Esophagus squamous epithelium (tissue), 4 donors: ENCODE measurements around the gene ADISSP.

Source experiments
- CTCF ChIP-seq, 6 experiments: fragments of 450-650 bp in 4 of 6; fragments of 200-600 bp in 2 of 6; sonication (generic) in 2 of 6; IDR thresholded peaks; one replicate each; pipeline ENCODE4 v1.5.1; 2016 to 2019; ENCODE audit warnings: antibody characterized with exemption in 6 of 6, mild to moderate bottlenecking in 4 of 6, moderate library complexity in 4 of 6
- POLR2A ChIP-seq, 4 donors: fragments of 450-650 bp; IDR thresholded peaks; one replicate each; pipeline ENCODE4 v1.6.1; 2017; ENCODE audit warnings: antibody characterized with exemption in 4 of 4, mild to moderate bottlenecking in 4 of 4, moderate library complexity in 3 of 4

GRCh38 chr20:3755269-3755668 is 12.3 kb downstream of the ADISSP start:
- TF ChIP-seq CTCF (IDR thresholded peaks at IDR 0.05): no peak
- no peak for TF ChIP-seq POLR2A (IDR thresholded peaks at IDR 0.05)
